ENCODE data around the gene LGALS3BP.

- no peak for TF ChIP-seq POLR2A (IDR thresholded peaks at IDR 0.05; ENCODE audit: low read length)
- TF ChIP-seq GATA1 (IDR thresholded peaks at IDR 0.05; ENCODE audit: low read depth, low read length): no peak
These were observed 49.0 kb upstream of the LGALS3BP start for GRCh38 chr17:79028496-79029326.

Measured in erythroblast (primary cell).